Ascending aorta (tissue), 2 donors: ENCODE results near the gene TBC1D20. TPM values are rescaled to one million over a fixed set of nuclear protein-coding genes. Genes with fewer than 3 reads are reported as not detected.

ENCODE experiments used
- DNase-seq, 2 donors: peaks; one replicate each; pipeline ENCODE4 v3.0.0-alpha.2; 2019; ENCODE audit warnings: low spot score in 2 of 2
- H3K27ac ChIP-seq, 2 donors: fragments of 200-600 bp; sonication (generic); one replicate each; pipeline ENCODE4 v1.5.1; 2016 to 2017; ENCODE audit warnings: mild to moderate bottlenecking in 1 of 2
- H3K27me3 ChIP-seq: fragments of 200-600 bp; sonication (generic); one replicate; pipeline ENCODE4 v1.5.1; 2017
- H3K36me3 ChIP-seq, 2 donors: fragments of 200-600 bp; sonication (generic); one replicate each; pipeline ENCODE4 v1.5.1; 2016
- H3K4me1 ChIP-seq, 2 donors: fragments of 200-600 bp; sonication (generic); one replicate each; pipeline ENCODE4 v1.5.1; 2016 to 2017; ENCODE audit warnings: mild to moderate bottlenecking in 1 of 2
- H3K4me3 ChIP-seq, 2 donors: fragments of 200-600 bp; sonication (generic); one replicate each; pipeline ENCODE4 v1.5.1; 2016 to 2017; ENCODE audit warnings: mild to moderate bottlenecking in 1 of 2
- H3K9me3 ChIP-seq, 2 donors: fragments of 200-600 bp; sonication (generic); one replicate each; pipeline ENCODE4 v1.5.1; 2016
- CTCF ChIP-seq, 3 experiments: fragments of 200-600 bp in 2 of 3; fragments of 450-650 bp in 1 of 3; sonication (generic) in 2 of 3; IDR thresholded peaks; one replicate each; pipeline ENCODE4 v1.5.1; 2016 to 2019; ENCODE audit warnings: antibody characterized with exemption in 3 of 3, mild to moderate bottlenecking in 1 of 3, moderate library complexity in 1 of 3
- intact Hi-C: fragments of 100-400 bp; cut with DNase I; formaldehyde crosslinking; loops from one replicate; pipeline ENCODE4 v1.15.1; 2023
- total RNA-seq: library from RNA; depleted of rRNA; stranded (reverse); fragments of >200 nt; gene quantifications from one replicate; pipeline ENCODE4 v1.1.0, GENCODE V29; 2016

TBC1D20 gene
- total RNA-seq, 1 donor from 2014 or later: 32.5 TPM

- Histone ChIP-seq H3K27ac (peak overlapping the region in 1 of 2 donors; percentile 34), H3K4me3 (peak overlapping the region in 1 of 2 donors; percentile 90), H3K4me1 (peaks cover 0 to 13% of the 10 kb centered on the region in 2 donors), H3K36me3 (peaks cover 3 to 9% of the 10 kb centered on the region in 2 donors), H3K27me3 (no peaks in the 10 kb centered on the region), H3K9me3 (no peaks in the 10 kb centered on the region)
- no peak for DNase-seq
- intact Hi-C loops: loop anchor here (2.0 to 5.0 kb wide), 3 partner anchors 63 to 422 kb away; partner anchors contain the start of genes CSNK2A1, FAM110A and NRSN2
- no peak for TF ChIP-seq CTCF (IDR thresholded peaks at IDR 0.05)
Measured at GRCh38 chr20:409697-410559, 52.4 kb downstream of the TBC1D20 start.

- H3K36me3 ChIP-seq: peaks cover 3 to 9% of the 10 kb centered on the region in 2 donors
- peak overlapping the region; percentile 90 to 95 for H3K27ac ChIP-seq
- H3K9me3 ChIP-seq: no peaks in the 10 kb centered on the region
- peaks cover 0 to 13% of the 10 kb centered on the region in 2 donors for H3K4me1 ChIP-seq
- DNase-seq: no peak
- H3K4me3 ChIP-seq: peak overlapping the region; percentile 87 to 90
- no peaks in the 10 kb centered on the region for H3K27me3 ChIP-seq
- no peak for TF ChIP-seq CTCF (IDR thresholded peaks at IDR 0.05)
- intact Hi-C loops: loop anchor here (1.0 to 5.0 kb wide), 4 partner anchors 53 to 423 kb away; partner anchors contain the start of genes CSNK2A1, FAM110A, NRSN2 and TBC1D20
Measured at GRCh38 chr20:408843-409696, 53.3 kb downstream of the TBC1D20 start.

DNA sequence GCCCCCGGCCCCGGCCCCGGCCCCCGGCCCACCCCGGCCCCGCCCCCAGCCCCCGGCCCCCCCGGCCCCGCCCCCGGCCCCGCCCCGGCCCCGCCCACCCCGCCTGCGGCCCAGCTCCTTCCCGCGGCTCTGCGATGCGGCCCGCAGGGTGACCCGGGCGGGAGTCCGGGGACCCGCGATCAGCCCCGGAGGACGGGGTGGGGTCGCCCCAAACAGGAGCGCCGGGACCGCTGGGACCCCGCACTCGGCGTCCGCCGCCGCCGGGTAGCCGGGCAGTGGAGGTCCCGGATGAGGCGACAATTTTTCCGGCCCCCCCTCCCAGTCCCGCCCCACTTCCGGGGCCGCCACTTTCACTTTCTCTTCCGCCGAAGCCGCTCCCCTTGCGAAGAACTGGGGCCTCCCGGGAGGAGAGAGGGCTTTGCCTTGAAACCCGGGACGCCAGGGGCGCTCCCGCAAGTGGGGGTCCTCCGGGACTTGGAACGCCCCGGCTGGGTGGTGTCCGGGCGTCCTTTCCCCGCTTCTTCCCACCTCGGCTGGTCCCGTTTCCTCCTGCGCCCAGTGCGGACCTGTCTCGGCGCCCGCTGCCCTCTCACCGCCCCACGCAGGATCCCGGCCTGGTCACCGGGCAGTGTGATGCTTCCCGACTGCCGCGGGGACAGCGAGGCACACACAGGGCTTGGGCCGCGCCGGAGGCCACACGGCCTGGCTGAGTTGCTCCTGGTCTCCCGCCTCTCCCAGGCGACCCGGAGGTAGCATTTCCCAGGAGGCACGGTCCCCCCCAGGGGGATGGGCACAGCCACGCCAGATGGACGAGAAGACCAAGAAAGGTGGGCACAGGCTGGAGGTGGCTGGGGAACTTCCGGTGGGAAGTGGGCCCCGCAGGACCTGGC lies 54.1 kb downstream of the TBC1D20 start, which contains the start of gene RBCK1:
Gene RBCK1 (plus strand): TSS at position 347 of the 890 bp plus-strand sequence. CDS start 459 bp downstream, at position 806.
- Histone ChIP-seq H3K4me1 (peaks cover 0 to 13% of the 10 kb centered on the region in 2 donors), H3K9me3 (no peaks in the 10 kb centered on the region), H3K27ac (peak within 1 kb of the TSS; percentile 90 to 95), H3K36me3 (peaks cover 3 to 9% of the 10 kb centered on the region in 2 donors), H3K27me3 (no peaks in the 10 kb centered on the region), H3K4me3 (peak within 1 kb of the TSS; percentile 87 to 90)
- DNase-seq: peak; percentile 16 to 89
- no peak for TF ChIP-seq CTCF (IDR thresholded peaks at IDR 0.05)
- intact Hi-C loops: loop anchor here (1.0 to 5.0 kb wide), 5 partner anchors 54 to 424 kb away; partner anchors contain the start of genes CSNK2A1, FAM110A, NRSN2 and TBC1D20

DNA sequence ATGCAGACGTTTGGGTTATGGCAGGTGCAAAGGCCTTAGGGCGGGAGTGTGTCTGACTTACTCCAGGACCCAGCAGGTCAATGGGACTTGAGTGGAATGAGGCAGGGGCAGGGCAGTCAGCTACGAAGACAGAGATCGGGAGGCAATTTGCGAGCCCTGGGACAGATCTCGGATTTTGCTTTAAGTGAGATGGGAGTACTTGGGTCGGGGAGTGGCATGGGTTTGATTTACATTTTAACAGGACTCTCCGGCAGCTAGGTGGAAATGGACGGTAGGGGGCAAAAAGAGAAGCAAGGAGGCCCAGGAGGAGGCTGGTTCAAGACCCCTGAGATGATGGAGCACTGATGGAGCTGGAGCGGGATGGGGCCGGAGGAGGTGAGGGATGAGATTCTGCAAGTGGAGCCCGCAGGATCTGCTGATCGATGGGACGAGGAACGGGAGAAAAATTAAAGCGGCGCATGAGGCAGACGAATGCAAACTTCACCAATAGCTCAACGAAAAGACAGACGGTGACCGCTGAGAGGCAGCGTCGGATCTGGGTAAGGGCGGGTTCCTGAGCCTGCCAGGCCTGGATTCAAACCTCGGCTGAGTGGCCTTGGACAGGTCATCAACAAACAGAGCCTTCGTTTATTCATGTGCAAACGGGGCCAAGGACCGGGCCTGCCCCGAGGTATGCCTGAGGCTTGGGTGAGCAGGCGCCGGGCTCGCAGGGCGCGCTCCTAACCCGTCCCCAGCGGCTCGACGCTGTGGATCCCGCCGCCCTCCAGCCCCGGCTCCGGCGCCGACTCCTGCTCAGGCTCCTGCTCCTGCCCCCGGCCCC lies 55.0 kb downstream of the TBC1D20 start:
- no peaks in the 10 kb centered on the region for H3K9me3 ChIP-seq
- H3K36me3 ChIP-seq: peaks cover 3 to 9% of the 10 kb centered on the region in 2 donors
- DNase-seq: peak; percentile 20 to 81
- H3K4me1 ChIP-seq: peaks cover 0 to 13% of the 10 kb centered on the region in 2 donors
- peak overlapping the region; percentile 90 to 95 for H3K27ac ChIP-seq
- TF ChIP-seq CTCF (IDR thresholded peaks at IDR 0.05): peak in 2 of 3 experiments; percentile 7 to 28
- H3K27me3 ChIP-seq: no peaks in the 10 kb centered on the region
- intact Hi-C loops: loop anchor here (1.0 to 5.0 kb wide), 2 partner anchors 53 to 425 kb away; partner anchors contain the start of gene FAM110A
- H3K4me3 ChIP-seq: peak overlapping the region; percentile 87 to 90
